Measurements from ENCODE around the gene TMEM138.

GRCh38 chr11:61325649-61326414 is 36.3 kb upstream of the TMEM138 start:
- TF ChIP-seq CTCF (IDR thresholded peaks at IDR 0.05) = no peak
- TF ChIP-seq POLR2A (IDR thresholded peaks at IDR 0.05) = no peak
- TF ChIP-seq POLR2AphosphoS5 (IDR thresholded peaks at IDR 0.05) = peak; percentile 40
